HepG2 (cell line): Measurements from ENCODE around the gene ANAPC16. TPM values are rescaled to one million over a fixed set of nuclear protein-coding genes. Genes with fewer than 3 reads are reported as not detected.

ENCODE experiments used
- ATAC-seq: fragments of 200-7000 bp; cut with Tn5 transposase; 3 replicates; pipeline ENCODE4 v1.9.1; 2020; ENCODE audit warnings: mild to moderate bottlenecking, moderate library complexity
- BruUV-seq: library from RNA; stranded (reverse); fragments of 400-500 nt; replicated peaks from 2 replicates; lab custom pipeline; 2021; lab: Mats Ljungman, UMichigan
- CTCF ChIA-PET: fragments of 300-600 bp; formaldehyde crosslinking; extraction: SDS; loops from one replicate; lab custom pipeline; 2021; ENCODE audit warnings: low total read pairs, inconsistent platforms, low intra/inter-chr PET ratio; lab: Yijun Ruan, JAX
- POLR2A ChIA-PET: fragments of 350-600 bp; sonication (Branson Sonifier 250); formaldehyde crosslinking; loops from one replicate; lab custom pipeline; 2020; ENCODE audit warnings: antibody characterized with exemption, inconsistent platforms; lab: Yijun Ruan, JAX
- DNase-seq: peaks from one replicate; pipeline ENCODE4 v3.0.0-alpha.2; 2015; ENCODE audit warnings: low spot score
- FAIRE-seq: peaks from 3 replicates; lab custom pipeline; 2011; peaks lifted over from hg19 to GRCh38; lab: Jason Lieb, UNC
- H2AFZ ChIP-seq: one replicate; pipeline ENCODE4 v1.6.1; 2011; ENCODE audit warnings: low read length, inconsistent platforms
- H3K27ac ChIP-seq: fragments of 300-600 bp; 3 replicates; pipeline ENCODE4 v1.8.0; 2011; ENCODE audit warnings: mixed run types, mild to moderate bottlenecking, mixed read lengths, low read length, inconsistent platforms; ENCODE audit not compliant: insufficient read depth; ENCODE audit errors: extremely low read length
- H3K27me3 ChIP-seq, 2 experiments: fragments of 200-600 bp in 1 of 2; 2 replicates in 1 of 2; 3 replicates in 1 of 2; pipeline versions ENCODE4 v1.6.0 to v1.8.0; 2011; ENCODE audit warnings: low read length in 2 of 2, mild to moderate bottlenecking in 2 of 2, moderate library complexity in 2 of 2, inconsistent platforms in 1 of 2; ENCODE audit not compliant: insufficient read depth in 2 of 2, control insufficient read depth in 1 of 2
- H3K36me3 ChIP-seq, 2 experiments: fragments of 200-600 bp in 1 of 2; replicated peaks in 1 of 2; 2 replicates in 1 of 2; 3 replicates in 1 of 2; pipeline versions ENCODE4 v1.5.1 to v1.8.0; 2011; ENCODE audit warnings: low read length in 2 of 2, inconsistent platforms in 1 of 2; ENCODE audit not compliant: insufficient read depth in 2 of 2, control insufficient read depth in 1 of 2
- H3K4me1 ChIP-seq: 2 replicates; pipeline ENCODE4 v1.5.1; 2012; ENCODE audit warnings: low read length, inconsistent platforms; ENCODE audit not compliant: insufficient read depth
- H3K4me2 ChIP-seq: 2 replicates; pipeline ENCODE4 v1.6.0; 2011; ENCODE audit warnings: low read depth, low read length, inconsistent platforms
- H3K4me3 ChIP-seq, 3 experiments: fragments of 200-600 bp in 1 of 3; sonication (generic), shearing (Covaris generic) in 1 of 3; replicated peaks in 1 of 3; 2 replicates each; pipeline ENCODE4 v1.5.1; 2011 to 2016; ENCODE audit warnings: low read length in 3 of 3, inconsistent platforms in 2 of 3, low read depth in 2 of 3, mild to moderate bottlenecking in 2 of 3, control low read depth in 1 of 3, mixed read lengths in 1 of 3; ENCODE audit not compliant: insufficient read depth in 1 of 3
- H3K79me2 ChIP-seq: one replicate; pipeline ENCODE4 v1.6.1; 2011; ENCODE audit warnings: low read length, inconsistent platforms; ENCODE audit not compliant: insufficient read depth
- H3K9ac ChIP-seq: 2 replicates; pipeline ENCODE4 v1.6.0; 2011; ENCODE audit warnings: mild to moderate bottlenecking, low read depth, low read length, inconsistent platforms; ENCODE audit not compliant: insufficient read depth
- H3K9me3 ChIP-seq: 2 replicates; pipeline ENCODE4 v1.5.1; 2012; ENCODE audit warnings: mild to moderate bottlenecking, low read length
- H4K20me1 ChIP-seq: 2 replicates; pipeline ENCODE4 v1.6.0; 2011; ENCODE audit warnings: inconsistent platforms, mild to moderate bottlenecking, low read length, moderate library complexity; ENCODE audit not compliant: insufficient read depth
- CCDC6 ChIP-seq: sonication (generic); formaldehyde crosslinking; IDR thresholded peaks from 2 replicates; pipeline ENCODE4 v1.8.1; 2022; ENCODE audit warnings: mild to moderate bottlenecking, missing genetic modification reagents, moderate library complexity
- EZH2 ChIP-seq: conservative IDR thresholded peaks from 2 replicates; pipeline ENCODE4 v1.6.1; 2012; ENCODE audit warnings: mild to moderate bottlenecking, low read depth, low read length, moderate library complexity
- HNRNPLL ChIP-seq: fragments of 200-400 bp; formaldehyde crosslinking; IDR thresholded peaks from 2 replicates; pipeline ENCODE4 v1.6.1; 2017; ENCODE audit warnings: mild to moderate bottlenecking, low read depth, low read length; ENCODE audit not compliant: poor library complexity, severe bottlenecking
- LRRFIP1 ChIP-seq: sonication (generic); formaldehyde crosslinking; conservative IDR thresholded peaks from 2 replicates; pipeline ENCODE4 v1.4.0; 2020; ENCODE audit warnings: missing genetic modification reagents
- NFKBIZ ChIP-seq: IDR thresholded peaks from 2 replicates; pipeline ENCODE4 v1.6.1; 2018; ENCODE audit warnings: missing genetic modification reagents, missing compliant biosample characterization
- RBM39 ChIP-seq: fragments of 200-400 bp; formaldehyde crosslinking; IDR thresholded peaks from one replicate; pipeline ENCODE4 v1.6.1; 2018; ENCODE audit warnings: antibody characterized with exemption, mild to moderate bottlenecking, low read depth, low read length; ENCODE audit not compliant: poor library complexity, severe bottlenecking
- SIX1 ChIP-seq: sonication (generic); formaldehyde crosslinking; IDR thresholded peaks from 2 replicates; pipeline ENCODE4 v1.4.0; 2020; ENCODE audit warnings: missing genetic modification reagents, borderline replicate concordance
- SPEN ChIP-seq: sonication (generic); formaldehyde crosslinking; IDR thresholded peaks from 2 replicates; pipeline ENCODE4 v1.5.1; 2020; ENCODE audit warnings: low read depth, mild to moderate bottlenecking, missing genetic modification reagents
- WIZ ChIP-seq: sonication (generic); formaldehyde crosslinking; IDR thresholded peaks from 2 replicates; pipeline ENCODE4 v1.5.1; 2020; ENCODE audit warnings: mild to moderate bottlenecking, missing genetic modification reagents
- ZBTB49 ChIP-seq: sonication (generic); formaldehyde crosslinking; IDR thresholded peaks from 2 replicates; pipeline ENCODE4 v1.4.0; 2020; ENCODE audit warnings: missing genetic modification reagents, borderline replicate concordance
- ZFP36L2 ChIP-seq: sonication (generic); formaldehyde crosslinking; IDR thresholded peaks from 2 replicates; pipeline ENCODE4 v1.4.0; 2020; ENCODE audit warnings: missing genetic modification reagents
- ZNF160 ChIP-seq: sonication (generic); formaldehyde crosslinking; IDR thresholded peaks from 2 replicates; pipeline ENCODE4 v1.8.0; 2022; ENCODE audit warnings: mild to moderate bottlenecking, inconsistent platforms, missing genetic modification reagents
- ZNF260 ChIP-seq: sonication (generic); formaldehyde crosslinking; IDR thresholded peaks from 2 replicates; pipeline ENCODE4 v1.4.0; 2020; ENCODE audit warnings: missing genetic modification reagents, low read depth, mild to moderate bottlenecking, borderline replicate concordance
- ZNF276 ChIP-seq: sonication (generic); formaldehyde crosslinking; IDR thresholded peaks from 2 replicates; pipeline ENCODE4 v1.4.0; 2020; ENCODE audit warnings: mild to moderate bottlenecking, low read depth, missing genetic modification reagents
- ZNF430 ChIP-seq: sonication (generic); formaldehyde crosslinking; IDR thresholded peaks from 2 replicates; pipeline ENCODE4 v1.9.0; 2021; ENCODE audit warnings: mild to moderate bottlenecking, missing genetic modification reagents
- ZNF468 ChIP-seq: sonication (generic); formaldehyde crosslinking; IDR thresholded peaks from 2 replicates; pipeline ENCODE4 v1.8.0; 2022; ENCODE audit warnings: mild to moderate bottlenecking, moderate library complexity, missing genetic modification reagents
- ZNF746 ChIP-seq: sonication (generic); formaldehyde crosslinking; IDR thresholded peaks from 2 replicates; pipeline ENCODE4 v1.8.0; 2022; ENCODE audit warnings: mild to moderate bottlenecking, missing genetic modification reagents
- ZNF83 ChIP-seq: sonication (generic); formaldehyde crosslinking; IDR thresholded peaks from 2 replicates; pipeline ENCODE4 v1.4.0; 2020; ENCODE audit warnings: missing genetic modification reagents, mild to moderate bottlenecking, borderline replicate concordance
- WGBS: methylation state at CpG from one replicate; pipeline ENCODE4 v1.1.6; 2017; ENCODE audit warnings: low lambda C conversion rate; 5-methylcytosine and 5-hydroxymethylcytosine counted together
- in situ Hi-C: cut with HindIII; loops from 2 replicates; pipeline ENCODE4 v1.10.0; 2017; ENCODE audit warnings: low pct_unique_long_range_greater_than_20kb; ENCODE audit not compliant: extremely low pct_ligation_motif_present
- intact Hi-C: fragments of 100-400 bp; cut with micrococcal nuclease; formaldehyde crosslinking; loops from one replicate; pipeline ENCODE4 v1.10.0; 2022; ENCODE audit not compliant: unreplicated experiment
- polyA plus RNA-seq, 8 experiments: library from polyadenylated mRNA; depleted of rRNA in 3 of 8; stranded (reverse) in 7 of 8; unstranded in 1 of 8; fragments of >200 nt; fragmentation: Illumina TruSeq in 4 of 8; extraction: Trizol in 4 of 8; gene quantifications; 2 replicates each; pipeline versions ENCODE4 v1.2.1 to v1.2.3, GENCODE V29; 2011 to 2016; ENCODE audit warnings: low read depth in 4 of 8, missing spikeins in 1 of 8, mixed read lengths in 1 of 8; ENCODE audit not compliant: insufficient read depth in 1 of 8
- total RNA-seq, 5 experiments: library from RNA; depleted of rRNA; stranded (reverse); fragments of >200 nt; fragmentation: Illumina TruSeq; extraction: Trizol; gene quantifications; 2 replicates each; pipeline ENCODE4 v1.2.3, GENCODE V29; 2016; ENCODE audit warnings: low read depth in 1 of 5

ANAPC16 gene
- total and polyA plus RNA-seq, 2 of the 13 experiments (the other 11 are each of a cell fraction or from before 2014, with no cell fraction given): 74.8 to 89.4 TPM

GRCh38 chr10:72177454-72177853 lies 38.4 kb upstream of the ANAPC16 start (continued):
- TF ChIP-seq WIZ (CRISPR knock-in tag) (no peak), SIX1 (CRISPR knock-in tag) (no peak), NFKBIZ (CRISPR knock-in tag) (no peak), ZNF746 (CRISPR knock-in tag) (no peak), ZNF83 (CRISPR knock-in tag) (no peak)

GRCh38 chr10:72184156-72184555 lies 31.7 kb upstream of the ANAPC16 start:
- Histone ChIP-seq H3K27ac (no peak overlapping the region), H3K4me3 (no peak overlapping the region), H2AFZ (no peak overlapping the region), H3K9ac (no peak overlapping the region), H3K4me1 (no peaks in the 10 kb centered on the region), H3K9me3 (no peaks in the 10 kb centered on the region), H4K20me1 (no peaks in the 10 kb centered on the region), H3K79me2 (no peaks in the 10 kb centered on the region), H3K4me2 (no peak overlapping the region), H3K36me3 (peaks cover 0 to 5% of the 10 kb centered on the region in 2 experiments; a peak in 2 of 5 replicates), H3K27me3 (no peaks in the 10 kb centered on the region)
- in situ Hi-C loops (no loop called here), intact Hi-C loops (no loop called here)
- 100% methylated on average over 2 of the region's 2 CpGs for WGBS
- FAIRE-seq (no peak), DNase-seq (no peak), ATAC-seq (no peak)
- POLR2A ChIA-PET: no interaction called here
- CTCF ChIA-PET: no interaction called here
- BruUV-seq: no TSS peak
- TF ChIP-seq LRRFIP1 (no peak), RBM39 (no peak), EZH2 (no peak), ZNF468 (CRISPR knock-in tag) (no peak), CCDC6 (CRISPR knock-in tag) (no peak), ZFP36L2 (CRISPR knock-in tag) (no peak), ZBTB49 (CRISPR knock-in tag) (no peak), ZNF160 (no peak), SPEN (CRISPR knock-in tag) (no peak), HNRNPLL (no peak), ZNF430 (CRISPR knock-in tag) (no peak), ZNF276 (CRISPR knock-in tag) (no peak), ZNF260 (CRISPR knock-in tag) (no peak)
